Stimulated activated CD8-positive, alpha-beta memory T cell treated with anti-CD3 and anti-CD28 coated beads, Interleukin-7, amount 100 ng/mL, for 1 hour (primary cell): ENCODE data around the gene AURKB.
"Not testable (repeated sequence)": the region's sequence is repeated elsewhere in the genome, so short reads cannot be mapped to it uniquely, and the experiment has no call there.

Experiments
- DNase-seq, 2 donors: peaks; one replicate each; pipeline ENCODE4 v3.0.0-alpha.2; 2020; ENCODE audit warnings: low read depth in 2 of 2

The AURKB gene

DNA sequence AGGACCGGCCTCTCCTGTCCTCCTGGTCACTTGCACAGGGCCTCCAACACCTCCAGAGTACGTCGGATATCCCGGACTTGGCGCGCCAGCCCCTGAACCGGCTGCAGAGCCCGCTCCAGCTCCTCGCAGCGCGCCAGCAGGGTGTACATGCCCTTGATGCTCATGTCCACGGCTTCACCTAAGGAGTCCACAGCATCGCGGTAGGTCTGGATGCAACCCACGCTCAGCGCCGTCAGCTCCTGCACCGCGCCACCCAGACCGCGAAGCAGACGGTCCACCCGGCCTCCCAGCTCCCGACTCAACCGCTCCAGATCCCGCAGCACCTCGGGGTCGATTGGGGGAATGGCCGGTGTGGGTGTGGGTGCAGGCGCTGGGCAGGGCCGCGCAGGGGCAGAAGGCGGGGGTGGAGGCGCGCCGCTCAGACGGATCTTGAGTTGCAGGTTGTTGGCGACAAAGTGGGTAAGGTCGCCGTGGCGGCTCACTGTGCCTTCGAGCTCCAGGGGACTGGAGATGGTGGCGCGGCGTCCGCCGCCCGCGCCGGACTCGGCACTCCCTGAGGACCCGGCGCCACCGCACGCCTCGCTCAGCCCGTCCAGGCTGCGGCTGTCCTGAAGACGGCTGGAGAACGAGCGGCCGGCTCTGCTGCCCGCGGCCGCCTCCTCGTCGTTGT is 21.2 kb downstream of the AURKB start:
- no peak for DNase-seq

DNA sequence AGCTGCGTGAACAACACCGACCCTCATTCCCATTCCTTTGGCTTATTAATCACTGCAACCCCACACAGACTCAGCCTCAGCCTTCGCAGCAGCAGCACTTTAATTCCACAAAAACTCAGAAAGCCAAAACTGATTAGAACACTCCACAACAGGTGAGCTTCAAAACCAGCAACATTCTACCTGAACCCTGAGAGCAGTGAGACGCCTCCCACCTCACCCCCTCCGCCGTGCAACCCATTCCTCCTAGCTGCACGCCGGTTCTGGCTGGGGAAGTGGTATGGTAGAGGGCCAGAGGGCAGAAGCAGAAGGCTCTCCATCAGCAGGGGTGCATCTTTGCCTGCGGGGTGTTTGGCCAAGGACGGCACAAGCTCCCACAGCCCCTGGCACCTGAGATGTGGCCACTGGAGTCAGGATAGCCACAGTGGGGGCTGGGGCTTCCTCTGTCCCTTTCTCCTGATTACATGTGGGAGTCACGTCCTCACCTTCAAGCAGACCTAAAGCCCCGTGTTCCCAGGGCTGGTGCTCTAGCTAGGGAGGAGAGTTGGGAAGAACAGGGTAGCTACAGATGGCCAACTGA is 22.0 kb downstream of the AURKB start:
- DNase-seq: no peak

DNA sequence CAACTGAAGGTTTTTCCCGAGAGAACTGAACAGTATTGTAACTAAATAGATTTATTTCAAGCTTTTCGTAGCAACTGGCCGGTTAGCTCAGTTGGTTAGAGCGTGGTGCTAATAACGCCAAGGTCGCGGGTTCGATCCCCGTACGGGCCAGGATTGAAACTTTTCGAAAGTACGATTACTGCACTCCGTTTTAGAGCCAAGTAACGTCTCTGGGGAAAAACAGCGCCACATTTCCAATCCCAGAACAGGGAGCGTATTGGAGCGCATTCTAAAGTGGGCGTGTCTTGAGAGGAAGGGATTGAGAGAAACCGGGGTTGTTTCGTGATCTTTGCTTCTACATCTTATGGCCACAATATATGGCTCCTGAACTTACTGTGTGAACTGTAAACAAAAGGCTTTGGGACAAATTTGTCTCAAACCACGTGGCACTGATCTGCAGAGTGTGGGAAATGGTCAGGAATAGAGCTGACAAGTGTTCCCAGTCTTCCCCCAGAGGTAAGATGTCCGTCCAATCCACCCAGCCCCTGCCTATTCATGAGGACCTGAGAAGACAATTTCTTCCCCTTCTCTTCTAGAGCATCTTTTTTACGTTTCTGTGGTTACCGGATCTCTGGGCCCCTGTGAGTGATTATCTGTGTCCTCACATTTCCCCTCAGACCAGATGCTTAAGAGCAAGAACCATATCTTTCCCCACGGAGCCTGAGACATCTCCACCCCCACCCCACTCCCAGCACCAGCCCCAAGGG is 22.7 kb downstream of the AURKB start:
- peak; percentile 79 to 86 for DNase-seq

DNA sequence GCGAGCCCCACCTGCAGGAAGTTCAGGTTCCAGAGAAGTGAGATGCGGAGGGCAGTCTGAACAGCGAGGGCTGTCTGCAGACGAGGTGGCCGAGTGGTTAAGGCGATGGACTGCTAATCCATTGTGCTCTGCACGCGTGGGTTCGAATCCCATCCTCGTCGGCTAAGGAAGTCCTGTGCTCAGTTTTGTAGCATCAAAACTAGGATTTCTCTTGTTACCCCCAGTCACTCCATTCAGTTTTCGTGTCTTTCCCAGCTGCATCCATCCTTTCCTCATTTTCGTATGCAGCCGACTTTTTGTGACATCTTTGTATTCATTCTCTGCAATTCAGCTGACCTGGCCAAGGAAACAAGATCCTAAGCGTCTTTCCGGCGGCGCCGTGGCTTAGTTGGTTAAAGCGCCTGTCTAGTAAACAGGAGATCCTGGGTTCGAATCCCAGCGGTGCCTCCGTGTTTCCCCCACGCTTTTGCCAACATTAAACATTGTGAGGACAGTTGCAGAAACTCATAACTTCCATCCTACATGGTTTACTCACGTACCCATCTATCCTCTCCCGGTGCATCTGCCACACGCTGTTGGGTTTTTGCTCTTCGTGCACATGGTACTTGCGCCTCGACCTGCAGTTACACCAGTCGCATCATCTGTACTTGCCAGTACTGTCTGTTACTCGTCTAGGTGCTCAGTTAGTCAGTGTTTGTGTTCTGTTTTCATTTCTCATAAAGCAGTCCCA is 23.4 kb downstream of the AURKB start:
- peak; percentile 80 to 82 for DNase-seq

DNA sequence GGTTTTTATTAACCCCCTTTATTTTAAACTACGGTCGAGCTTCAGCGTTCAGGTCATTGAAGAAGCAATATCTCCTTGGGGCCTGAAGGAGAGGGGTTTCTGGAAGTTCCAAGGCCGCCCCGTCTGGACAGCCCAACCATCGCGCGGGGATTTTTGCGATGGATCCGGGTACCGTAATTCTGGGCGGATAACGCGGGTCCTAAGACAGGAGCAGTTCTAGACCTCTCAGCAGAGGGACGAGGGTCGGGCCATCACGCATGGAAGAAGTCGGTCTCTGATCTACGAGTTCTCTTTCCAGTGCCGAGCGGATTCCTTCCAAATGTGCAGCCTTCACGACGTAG is 24.0 kb downstream of the AURKB start:
- DNase-seq: no peak

DNA sequence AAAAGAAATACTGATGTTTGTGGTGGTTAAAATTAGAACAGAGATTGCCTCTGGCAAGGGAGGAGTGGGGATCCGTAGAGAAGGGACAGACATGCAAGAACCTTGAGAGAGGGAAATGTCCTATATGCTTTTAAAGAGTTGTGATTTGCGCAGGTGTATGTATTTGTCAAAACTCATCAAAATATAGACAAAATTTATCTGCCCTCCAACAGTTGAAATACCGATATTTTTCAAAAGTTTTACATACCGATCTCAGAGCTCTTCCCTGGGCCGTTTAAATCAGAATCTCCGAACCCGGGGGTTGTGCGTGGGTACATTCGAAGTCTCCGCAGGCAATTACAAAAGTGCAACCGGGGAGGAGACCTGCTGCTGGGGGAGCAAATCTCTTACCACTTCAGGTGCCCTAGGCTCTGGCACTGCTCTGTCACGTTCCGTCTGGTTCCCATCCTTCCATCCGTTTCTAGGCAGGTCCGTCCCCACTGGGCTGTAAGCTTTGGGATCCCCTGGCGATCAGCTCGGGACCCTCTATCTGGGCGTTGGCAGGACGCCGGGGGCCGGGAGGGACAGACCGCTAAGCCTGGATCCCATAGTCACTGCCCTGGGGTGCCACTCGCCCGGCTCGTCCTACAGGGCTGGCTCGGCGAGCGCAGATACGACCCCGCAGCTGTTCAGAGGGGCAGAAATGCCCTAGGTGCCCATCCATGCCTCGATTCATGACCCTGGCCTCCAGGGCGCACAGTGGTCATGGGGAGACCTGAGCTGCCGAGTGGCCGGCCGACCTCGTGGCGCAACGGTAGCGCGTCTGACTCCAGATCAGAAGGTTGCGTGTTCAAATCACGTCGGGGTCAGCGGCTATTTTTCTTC is 24.6 kb downstream of the AURKB start:
- peak; percentile 90 for DNase-seq

DNA sequence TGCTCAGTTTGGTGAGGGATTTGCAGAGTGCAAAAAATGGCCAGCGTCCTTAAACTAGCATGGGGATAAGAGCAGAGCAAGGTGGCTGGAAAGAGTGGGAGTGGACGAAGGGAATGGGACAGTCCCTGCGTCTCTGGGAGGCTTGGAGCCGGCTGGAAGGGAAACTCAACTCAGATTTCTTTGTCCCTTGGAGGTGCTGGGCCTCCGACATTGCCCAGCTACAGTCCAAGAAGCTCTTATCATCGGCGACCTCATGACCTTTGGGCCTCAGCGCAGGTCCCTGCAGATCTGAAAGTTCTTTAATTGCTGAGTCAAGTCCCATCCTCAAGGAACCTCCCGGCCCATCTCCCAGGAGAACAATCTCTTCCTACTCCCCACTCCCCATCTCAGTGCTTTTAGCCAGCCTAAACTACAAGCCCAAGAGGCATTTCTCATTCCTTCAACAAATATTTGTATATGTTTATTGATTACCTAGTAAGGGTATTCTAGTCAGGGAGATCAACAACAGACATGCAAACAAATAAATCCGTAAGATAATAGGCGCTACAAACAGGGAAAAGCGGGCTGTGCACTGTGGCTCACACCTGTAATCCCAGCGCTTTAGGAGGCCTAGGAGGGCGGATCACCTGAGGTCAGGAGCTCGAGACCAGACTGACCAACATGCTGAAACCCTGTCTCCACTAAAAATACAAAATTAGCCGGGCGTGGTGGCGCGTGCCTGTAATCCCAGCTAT is 33.2 kb downstream of the AURKB start:
- no peak for DNase-seq

DNA sequence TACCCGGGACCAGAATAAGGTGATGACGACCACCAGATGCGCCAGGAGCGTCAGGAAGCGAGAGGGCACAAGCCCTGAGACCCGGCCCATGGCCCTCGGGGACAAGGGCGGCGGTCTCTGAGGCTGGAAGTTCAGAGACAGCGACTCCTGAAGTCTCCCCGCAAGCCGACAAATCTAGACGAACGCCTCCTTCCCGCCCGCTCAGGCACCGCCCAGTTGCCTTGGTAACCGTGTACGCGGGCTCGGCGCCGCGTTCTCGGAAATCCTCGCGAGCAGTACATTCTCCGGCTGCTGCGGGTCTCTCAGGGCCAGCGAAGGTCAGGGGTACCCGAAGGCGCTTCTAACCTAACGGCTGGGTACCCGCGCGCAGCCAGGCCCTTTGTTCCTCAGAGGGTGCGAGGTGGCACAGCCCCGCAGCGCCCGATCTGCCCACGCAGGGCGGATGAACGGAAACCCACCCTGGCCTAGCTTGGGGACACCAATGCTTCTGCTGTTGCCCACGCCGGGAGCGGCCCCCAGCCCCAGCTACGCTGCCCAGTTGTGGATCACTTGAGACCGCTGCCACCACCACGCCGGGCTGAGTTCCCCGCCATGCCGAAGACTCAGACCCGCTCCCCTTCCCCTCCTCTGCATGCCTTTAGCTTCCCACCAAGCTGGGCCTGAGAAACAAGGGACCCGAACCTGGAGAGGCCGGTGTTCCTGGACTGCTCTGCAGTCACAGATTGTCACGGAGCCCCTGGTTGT is 34.0 kb downstream of the AURKB start, which contains the start of gene TMEM107:
TMEM107 (minus strand) TSS at position 184 of the 744 bp plus-strand sequence; CDS start at position 90, 94 bp downstream.
- peak; percentile 70 to 76 for DNase-seq

DNA sequence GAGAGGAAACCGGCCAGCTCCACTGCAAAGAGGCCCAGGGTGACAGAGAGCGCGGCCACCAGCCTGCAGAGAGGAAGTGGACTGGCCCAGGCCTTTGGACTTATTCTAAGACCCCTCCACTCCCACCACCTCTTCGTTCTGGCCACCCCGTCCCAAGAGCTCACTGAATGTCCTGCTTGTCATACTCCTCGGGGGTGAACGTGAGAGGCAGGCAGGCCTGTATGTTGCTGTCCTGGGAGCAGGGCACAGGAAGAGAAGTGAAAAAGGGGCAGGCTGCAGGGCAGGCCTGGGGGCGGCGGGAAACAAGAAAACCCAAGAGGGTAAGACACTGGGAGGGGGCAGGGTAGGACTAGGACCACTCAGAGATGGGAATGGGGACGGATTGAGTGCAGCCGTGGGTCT is 34.6 kb downstream of the AURKB start:
- DNase-seq: no peak

DNA sequence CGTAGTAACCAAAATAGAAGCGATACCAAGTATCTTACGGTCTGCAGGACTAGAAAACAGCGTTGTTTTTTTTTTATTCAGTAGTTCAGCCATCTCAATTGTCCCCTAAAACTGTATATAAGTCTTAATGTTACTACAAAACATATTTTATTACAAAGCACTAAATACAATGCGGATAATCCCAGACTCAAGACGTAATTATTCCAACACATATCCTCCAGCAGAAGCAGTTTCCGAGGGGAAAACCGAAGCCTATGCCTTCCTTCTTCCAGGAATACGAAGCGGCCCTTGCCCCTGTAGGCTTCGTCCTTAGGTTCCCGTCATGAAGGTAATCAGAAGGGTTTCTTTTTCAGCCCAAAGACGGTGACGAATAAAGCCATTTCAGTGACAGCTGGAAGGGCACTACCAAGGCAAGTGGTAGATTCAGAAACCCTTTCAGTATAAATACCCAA is 36.5 kb downstream of the AURKB start:
- DNase-seq: no peak

DNA sequence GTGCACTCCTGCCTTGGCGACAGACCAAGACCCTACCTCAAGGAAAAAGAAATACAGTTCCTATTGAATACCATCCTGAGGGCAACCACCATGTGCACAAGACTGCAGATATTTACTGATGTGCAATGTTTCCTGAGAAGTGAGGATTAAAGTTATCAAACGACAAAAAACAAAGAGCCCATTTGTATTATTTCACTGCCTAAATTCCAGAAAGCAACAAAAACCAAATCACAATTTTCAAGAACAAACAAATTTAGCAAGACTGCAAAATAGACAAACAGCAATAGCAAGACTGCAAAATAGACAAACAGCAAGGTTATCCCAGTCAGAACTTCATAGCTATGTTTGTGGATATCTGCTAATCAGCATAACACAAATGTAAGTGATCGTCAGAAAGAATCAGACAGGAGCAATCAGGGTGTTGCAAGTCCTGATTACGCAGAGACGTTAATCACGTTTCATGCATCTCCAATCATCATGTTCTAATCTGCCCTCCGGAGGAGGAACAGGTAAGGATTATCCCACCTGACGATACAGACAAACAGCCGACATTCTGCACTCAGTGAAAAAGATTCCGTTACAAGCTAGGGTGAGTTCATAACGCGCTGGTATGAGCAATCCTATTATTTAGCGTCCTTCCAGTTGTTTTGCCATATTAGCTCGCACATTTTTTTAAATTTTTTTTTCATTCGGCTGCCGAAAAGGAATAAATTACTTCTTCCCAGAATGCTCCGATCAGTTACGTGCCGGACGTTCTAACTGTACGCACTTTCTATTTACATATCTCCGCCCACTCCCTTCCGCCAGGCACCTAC is 37.1 kb downstream of the AURKB start:
- DNase-seq: peak in 1 of 2 donors; percentile 48

DNA sequence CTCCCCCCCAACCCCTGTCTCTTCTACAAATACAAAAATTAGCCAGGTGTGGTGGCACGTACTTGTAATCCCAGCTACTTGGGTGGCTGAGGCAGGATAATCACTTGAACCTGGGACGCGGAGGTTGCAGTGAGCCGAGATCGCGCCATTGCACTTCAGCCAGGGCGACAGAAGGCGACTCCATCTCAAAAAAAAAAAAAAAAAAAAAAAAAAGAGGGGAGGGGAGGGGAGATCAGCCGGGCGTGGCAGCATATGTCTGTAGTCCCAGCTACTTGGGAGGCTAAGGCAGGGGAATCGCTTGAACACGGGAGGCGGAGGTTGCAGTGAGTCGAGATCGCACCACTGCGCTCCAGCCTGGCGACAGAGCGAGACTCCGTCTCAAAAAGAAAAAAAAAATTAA is 40.2 kb downstream of the AURKB start:
- not testable (repeated sequence) for DNase-seq

DNA sequence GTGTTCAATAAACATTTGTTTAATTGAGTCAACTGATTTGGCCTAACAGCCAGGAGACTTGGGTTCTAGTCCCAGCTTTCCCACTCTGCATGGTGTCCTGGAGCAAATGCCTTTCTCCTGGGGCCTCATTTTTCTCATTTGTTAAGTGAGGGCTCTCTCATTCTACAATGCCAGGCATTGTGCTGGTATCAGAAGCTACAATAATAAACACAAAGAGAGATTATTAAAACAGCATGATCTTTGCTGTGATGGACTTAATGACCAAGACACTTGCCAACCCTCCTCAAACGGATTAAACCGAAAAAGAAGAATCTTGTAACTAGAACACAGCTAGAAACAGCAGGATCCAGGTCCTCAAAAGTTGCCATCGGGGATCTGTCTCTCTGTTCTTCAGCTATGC is 42.8 kb downstream of the AURKB start:
- DNase-seq: no peak

DNA sequence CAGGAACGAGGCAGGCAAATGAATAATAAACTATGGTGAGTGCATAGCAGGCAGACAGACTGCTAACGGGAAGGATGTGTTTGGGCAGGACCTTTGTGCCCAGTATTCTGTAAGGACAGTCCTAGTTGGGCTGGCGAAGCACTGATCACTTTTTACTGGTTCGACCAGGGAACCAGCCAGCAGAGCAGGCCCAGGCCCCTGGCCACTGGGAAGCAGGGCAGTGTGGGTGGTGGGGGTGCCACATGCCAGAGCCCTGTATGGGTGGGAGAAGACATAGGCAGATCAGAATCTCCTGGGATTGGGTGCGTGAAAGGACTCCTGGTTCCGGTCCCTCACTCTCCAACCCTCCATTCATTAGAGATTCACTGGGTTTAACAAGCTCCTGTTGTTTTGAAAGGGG is 43.6 kb downstream of the AURKB start:
- DNase-seq: no peak

DNA sequence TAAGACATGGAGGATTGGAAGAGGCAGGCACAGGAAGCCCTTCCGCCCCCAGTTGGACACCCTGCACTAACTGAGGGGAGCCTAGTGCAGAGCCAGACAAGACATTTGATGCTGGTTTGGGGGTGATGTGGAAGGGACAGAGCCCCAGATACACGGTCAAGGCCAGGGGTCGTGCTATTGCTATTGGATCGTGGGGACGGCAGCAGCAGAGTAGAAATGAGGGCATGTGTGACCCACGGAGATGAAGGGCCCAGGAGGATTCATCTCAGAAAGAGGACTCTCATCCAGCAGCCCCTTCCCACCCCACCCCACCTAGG is 45.6 kb downstream of the AURKB start:
- no peak for DNase-seq

DNA sequence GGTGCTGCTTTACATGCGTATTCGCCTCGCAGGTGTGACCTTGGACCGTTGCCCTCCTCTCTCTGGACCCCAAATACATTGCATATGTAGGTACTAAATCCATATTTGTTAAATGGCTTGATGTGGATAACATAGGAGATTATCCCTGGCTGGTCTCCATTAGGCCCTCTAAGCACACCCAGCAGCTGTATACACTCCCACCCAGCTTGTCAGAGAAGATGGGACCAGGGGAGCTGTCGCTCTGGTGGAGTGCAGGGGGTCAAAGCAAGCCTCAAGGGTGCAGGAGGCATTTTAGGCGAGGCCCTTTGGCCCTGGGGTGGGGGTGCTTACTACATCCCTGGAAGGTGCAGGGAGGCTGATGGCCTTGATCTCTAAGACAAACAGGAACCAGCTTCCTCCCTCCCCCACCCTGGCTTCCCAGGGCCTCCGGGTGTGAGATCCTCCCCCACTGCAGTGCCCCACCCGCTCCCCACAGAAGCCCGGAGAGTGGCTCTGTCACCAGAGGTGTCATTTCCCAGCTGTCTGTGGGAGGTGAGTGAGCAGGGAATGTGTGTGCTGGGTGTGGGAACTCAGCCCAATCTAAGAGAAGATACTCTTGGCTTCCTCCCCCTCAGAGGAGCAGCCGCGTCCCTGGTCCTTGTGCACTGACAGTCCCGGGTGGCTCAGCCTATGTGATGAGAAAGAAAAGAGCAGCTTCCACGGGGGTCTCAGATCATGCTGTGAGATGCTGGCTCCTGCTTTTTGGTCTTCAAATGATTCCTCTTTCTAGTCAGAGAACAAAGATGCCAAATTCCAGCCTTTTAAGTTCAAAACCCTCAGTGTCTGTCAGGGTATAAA is 46.2 kb downstream of the AURKB start:
- peak in 1 of 2 donors; percentile 43 for DNase-seq

DNA sequence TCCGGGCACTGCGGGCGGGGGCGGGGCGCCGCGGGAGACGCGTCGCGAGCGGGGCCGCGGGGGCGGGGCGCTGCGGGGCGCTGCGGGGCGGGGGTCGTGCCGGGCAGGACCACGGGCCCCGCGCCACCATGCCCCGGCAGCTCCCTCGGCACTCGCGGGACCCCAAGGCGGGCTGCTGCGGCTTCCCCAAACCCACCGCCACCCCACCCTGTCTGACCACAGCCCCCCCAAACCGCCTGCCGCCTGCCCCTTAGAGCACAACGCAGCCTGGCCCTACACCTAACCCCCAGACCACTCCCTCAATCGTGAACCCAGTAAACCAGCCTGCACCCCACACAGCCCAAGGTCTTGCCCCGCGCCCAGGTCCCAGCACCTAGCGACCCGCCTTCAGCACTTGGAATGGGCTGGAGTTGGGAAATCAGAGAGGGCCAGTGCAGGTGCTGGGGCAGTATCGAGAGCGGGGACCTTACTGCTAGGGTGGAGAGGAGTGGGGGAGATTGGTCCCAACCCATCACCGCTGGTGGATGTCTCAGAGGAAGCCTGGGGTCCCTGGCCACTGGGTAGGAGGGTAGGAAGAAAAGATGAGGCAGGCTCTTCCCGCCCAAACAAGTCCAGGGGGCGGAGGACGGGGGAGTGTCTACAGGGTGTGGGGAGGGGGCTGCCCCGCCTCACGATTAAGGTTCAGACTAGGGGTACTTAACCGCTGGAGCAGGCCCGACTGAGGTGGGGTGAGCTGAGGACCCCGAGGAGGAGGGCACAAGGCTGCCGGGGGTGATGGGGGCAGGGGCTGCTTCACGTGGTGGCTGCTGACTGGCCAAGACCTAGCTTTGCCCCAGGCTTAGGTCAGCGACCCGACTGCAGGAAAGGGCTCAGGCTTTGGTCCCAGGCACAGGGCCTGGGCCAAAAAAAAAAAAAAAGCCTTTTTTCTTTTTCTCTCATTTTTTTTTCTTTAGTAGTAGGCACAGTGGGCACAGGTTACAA is 47.1 kb downstream of the AURKB start:
- DNase-seq: no peak
